GM18505 (cell line): ENCODE measurements around the gene EEF1AKMT3.

Experiments
- ATAC-seq: cut with Tn5 transposase; IDR thresholded peaks from one replicate; pipeline ENCODE4 v1.9.1; 2021; ENCODE audit not compliant: unreplicated experiment
- POLR2A ChIP-seq: IDR thresholded peaks from 4 replicates; pipeline ENCODE4 v1.6.1; 2011; ENCODE audit warnings: borderline replicate concordance; ENCODE audit not compliant: insufficient read depth, insufficient read length; ENCODE audit errors: extremely low read depth

EEF1AKMT3 gene

GRCh38 chr12:57783466-57783801 lies 11.0 kb downstream of the EEF1AKMT3 start:
- no peak for TF ChIP-seq POLR2A
- no peak for ATAC-seq

- ATAC-seq = no peak
- no peak for TF ChIP-seq POLR2A
Observed at GRCh38 chr12:57783861-57784260, 11.4 kb downstream of the EEF1AKMT3 start.

GRCh38 chr12:57793920-57794319 lies 21.5 kb downstream of the EEF1AKMT3 start:
- no peak for TF ChIP-seq POLR2A

GRCh38 chr12:57795354-57795753 lies 22.9 kb downstream of the EEF1AKMT3 start:
- TF ChIP-seq POLR2A = no peak
- ATAC-seq = no peak

More at GRCh38 chr12:57793920-57794319, 21.5 kb downstream of the EEF1AKMT3 start:
- no peak for ATAC-seq

GRCh38 chr12:57796996-57797395 lies 24.6 kb downstream of the EEF1AKMT3 start:
- no peak for ATAC-seq

GRCh38 chr12:57797933-57798332 lies 25.5 kb downstream of the EEF1AKMT3 start:
- no peak for ATAC-seq
- no peak for TF ChIP-seq POLR2A

More at GRCh38 chr12:57796996-57797395, 24.6 kb downstream of the EEF1AKMT3 start:
- no peak for TF ChIP-seq POLR2A

GRCh38 chr12:57800965-57801364 lies 28.6 kb downstream of the EEF1AKMT3 start:
- no peak for ATAC-seq
- no peak for TF ChIP-seq POLR2A

- no peak for TF ChIP-seq POLR2A
- no peak for ATAC-seq
Observed at GRCh38 chr12:57802607-57803006, 30.2 kb downstream of the EEF1AKMT3 start.

- no peak for ATAC-seq
- TF ChIP-seq POLR2A = no peak
Observed at GRCh38 chr12:57803319-57803893, 31.0 kb downstream of the EEF1AKMT3 start.

GRCh38 chr12:57806677-57807076 lies 34.3 kb downstream of the EEF1AKMT3 start:
- no peak for ATAC-seq
- no peak for TF ChIP-seq POLR2A

GRCh38 chr12:57807285-57807684 lies 34.9 kb downstream of the EEF1AKMT3 start:
- ATAC-seq = no peak
- no peak for TF ChIP-seq POLR2A

GRCh38 chr12:57808351-57808750 lies 35.9 kb downstream of the EEF1AKMT3 start:
- ATAC-seq = no peak
- TF ChIP-seq POLR2A = no peak

- TF ChIP-seq POLR2A = no peak
- no peak for ATAC-seq
Observed at GRCh38 chr12:57809425-57809824, 37.0 kb downstream of the EEF1AKMT3 start.

GRCh38 chr12:57810450-57810849 lies 38.0 kb downstream of the EEF1AKMT3 start:
- no peak for TF ChIP-seq POLR2A
- no peak for ATAC-seq
